GM21576 (cell line): Measurements from ENCODE around the gene DOK6.
"Not testable (repeated sequence)": the region's sequence is repeated elsewhere in the genome, so short reads cannot be mapped to it uniquely, and the experiment has no call there.

ENCODE experiments used
- ATAC-seq: cut with Tn5 transposase; IDR thresholded peaks from one replicate; pipeline ENCODE4 v1.9.1; 2021; ENCODE audit warnings: mild to moderate bottlenecking, moderate library complexity; ENCODE audit not compliant: unreplicated experiment

DOK6 gene

GRCh38 chr18:69853051-69853450, 452.4 kb downstream of the DOK6 start:
- no peak for ATAC-seq

GRCh38 chr18:69854455-69854854, 453.8 kb downstream of the DOK6 start:
- no peak for ATAC-seq

- ATAC-seq = no peak
Measured at GRCh38 chr18:69858897-69859296, 458.2 kb downstream of the DOK6 start.

DNA sequence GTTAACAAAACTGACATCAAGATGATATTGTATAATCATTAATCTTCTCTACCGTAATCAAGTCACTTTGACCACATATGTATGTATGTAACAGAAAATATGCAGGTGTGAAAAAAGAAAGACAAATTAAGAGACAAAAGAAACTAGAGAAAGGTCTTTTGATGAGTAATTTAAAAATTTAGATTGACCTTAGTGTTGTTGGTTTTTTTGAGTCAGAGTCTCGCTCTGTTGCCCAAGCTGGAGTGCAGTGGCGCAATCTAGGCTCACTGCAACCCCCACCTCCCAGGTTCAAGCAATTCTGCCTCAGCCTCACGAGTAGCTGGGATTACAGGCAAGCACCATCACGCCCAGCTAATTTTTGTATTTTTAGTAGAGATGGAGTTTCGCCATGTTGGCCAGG, 464.1 kb downstream of the DOK6 start:
- ATAC-seq = peak; percentile 59

GRCh38 chr18:69865776-69866175, 465.1 kb downstream of the DOK6 start:
- no peak for ATAC-seq

- no peak for ATAC-seq
Measured at GRCh38 chr18:69866212-69866611, 465.5 kb downstream of the DOK6 start.

GRCh38 chr18:69870736-69871135, 470.0 kb downstream of the DOK6 start:
- no peak for ATAC-seq

DNA sequence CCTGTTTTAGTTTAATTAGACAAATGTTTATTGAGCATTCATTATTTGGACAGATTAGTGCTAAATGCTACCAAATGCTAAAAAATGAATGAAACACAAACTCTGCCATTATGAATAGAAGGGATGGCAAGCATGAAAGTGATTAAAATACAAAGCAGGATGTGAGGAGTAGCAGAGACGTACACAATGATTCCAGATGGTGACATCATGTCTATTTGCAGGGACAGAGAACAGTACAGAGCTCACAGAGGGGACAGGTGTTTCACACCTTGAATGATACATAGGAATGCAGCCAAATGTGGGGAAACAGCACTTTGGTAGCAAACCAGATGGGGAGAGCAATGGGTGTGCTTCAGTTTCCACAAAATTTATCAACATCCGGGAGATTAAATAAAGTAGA, 470.7 kb downstream of the DOK6 start:
- no peak for ATAC-seq

GRCh38 chr18:69872661-69873060, 472.0 kb downstream of the DOK6 start:
- ATAC-seq = no peak

- ATAC-seq = no peak
Measured at GRCh38 chr18:69874058-69874457, 473.4 kb downstream of the DOK6 start.

- no peak for ATAC-seq
Measured at GRCh38 chr18:69876490-69876889, 475.8 kb downstream of the DOK6 start.

GRCh38 chr18:69878213-69878933, 477.7 kb downstream of the DOK6 start:
- no peak for ATAC-seq

- not testable (repeated sequence) for ATAC-seq
Measured at GRCh38 chr18:69879051-69879450, 478.4 kb downstream of the DOK6 start.

GRCh38 chr18:69880083-69880482, 479.4 kb downstream of the DOK6 start:
- no peak for ATAC-seq

GRCh38 chr18:69882965-69883668, 482.4 kb downstream of the DOK6 start:
- ATAC-seq = peak; percentile 39

DNA sequence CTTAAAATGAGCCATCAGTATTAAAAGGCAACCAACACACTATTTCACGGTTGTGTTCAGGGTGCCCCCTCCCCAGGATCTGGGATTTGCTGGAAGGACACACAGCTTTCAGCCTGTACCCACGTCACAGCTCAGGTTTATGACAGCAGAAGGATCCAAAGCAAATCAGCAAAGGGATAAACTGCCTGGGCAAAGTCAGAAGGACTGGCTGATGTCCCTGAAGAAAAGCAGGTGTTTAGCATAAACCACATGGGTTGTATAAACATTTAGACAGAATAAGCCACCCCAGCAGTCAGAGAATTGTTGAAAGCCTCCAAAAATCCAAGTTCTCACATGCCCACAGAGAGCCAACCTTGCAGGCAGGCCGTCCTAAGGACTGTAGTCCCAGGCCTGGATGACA, 483.1 kb downstream of the DOK6 start:
- ATAC-seq = no peak

DNA sequence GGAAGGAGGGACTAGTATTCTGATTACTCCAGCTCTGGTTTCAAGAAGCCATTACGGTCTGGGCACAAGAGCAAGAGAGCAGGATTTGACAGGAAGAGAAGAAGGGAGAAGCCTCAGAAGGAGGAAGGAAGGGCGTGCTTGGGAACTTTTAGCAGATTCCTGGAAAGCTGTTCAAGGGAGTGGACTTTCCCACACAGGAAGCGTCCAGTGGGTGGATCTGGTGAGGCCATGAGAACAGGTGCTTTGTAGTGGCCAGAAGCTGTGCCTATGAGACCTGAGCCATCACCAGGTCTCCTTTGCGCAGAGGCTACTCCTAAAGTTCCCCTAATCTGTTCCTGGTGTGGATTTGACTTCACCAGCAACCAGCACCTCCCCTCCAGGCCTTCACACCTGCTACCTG, 484.7 kb downstream of the DOK6 start:
- no peak for ATAC-seq

DNA sequence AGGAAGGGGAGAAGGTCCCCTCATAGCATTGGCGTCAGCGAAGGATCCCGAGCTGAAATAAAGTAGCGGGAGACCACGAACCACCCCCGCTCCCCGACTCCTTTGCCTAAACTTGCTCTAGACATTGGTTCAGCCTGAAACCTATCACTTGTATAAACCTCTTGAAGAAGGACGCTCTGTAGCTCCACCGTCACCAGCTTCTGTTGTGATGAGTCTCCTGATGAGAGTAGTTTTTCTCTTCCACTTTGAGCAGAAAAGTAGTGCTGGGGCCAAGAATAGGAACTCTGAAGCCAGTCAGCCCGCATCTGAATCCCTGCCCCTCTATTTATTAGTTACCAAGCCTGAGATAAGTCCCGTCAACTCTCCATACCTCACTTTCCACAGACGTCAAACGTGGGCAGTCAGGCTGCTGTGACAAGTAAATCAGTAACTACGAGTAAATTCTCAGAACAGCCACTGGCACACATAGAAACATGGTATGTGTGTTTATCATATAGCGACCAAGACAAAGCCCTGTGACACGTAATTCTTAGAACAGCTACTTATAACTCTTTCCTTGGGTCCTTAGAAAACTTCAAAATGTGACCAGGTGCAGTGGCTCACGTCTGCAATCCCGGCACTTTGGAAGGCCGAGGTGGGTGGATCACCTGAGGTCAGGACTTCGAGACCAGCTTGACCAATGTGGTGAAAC, 485.3 kb downstream of the DOK6 start:
- peak; percentile 72 for ATAC-seq

- ATAC-seq = no peak
Measured at GRCh38 chr18:69887256-69887655, 486.6 kb downstream of the DOK6 start.

DNA sequence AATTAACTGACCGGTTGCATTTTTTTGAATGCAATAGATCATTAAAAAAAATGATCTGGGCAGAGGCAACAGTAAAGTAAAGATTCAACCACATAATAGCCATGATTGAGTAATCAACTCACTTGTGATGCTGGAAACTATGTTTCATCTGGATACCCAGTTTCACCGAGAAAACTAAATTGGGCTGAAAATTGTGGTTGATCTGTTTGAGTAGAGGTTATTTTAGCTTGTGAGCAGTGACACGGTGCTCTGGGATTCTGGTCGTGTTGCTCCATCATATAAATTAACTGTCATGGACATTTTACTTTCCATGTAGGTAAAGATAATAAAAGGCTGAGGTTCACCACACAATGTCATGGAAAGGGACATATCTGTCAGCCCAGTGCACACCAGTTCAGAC, 488.3 kb downstream of the DOK6 start:
- ATAC-seq = no peak

DNA sequence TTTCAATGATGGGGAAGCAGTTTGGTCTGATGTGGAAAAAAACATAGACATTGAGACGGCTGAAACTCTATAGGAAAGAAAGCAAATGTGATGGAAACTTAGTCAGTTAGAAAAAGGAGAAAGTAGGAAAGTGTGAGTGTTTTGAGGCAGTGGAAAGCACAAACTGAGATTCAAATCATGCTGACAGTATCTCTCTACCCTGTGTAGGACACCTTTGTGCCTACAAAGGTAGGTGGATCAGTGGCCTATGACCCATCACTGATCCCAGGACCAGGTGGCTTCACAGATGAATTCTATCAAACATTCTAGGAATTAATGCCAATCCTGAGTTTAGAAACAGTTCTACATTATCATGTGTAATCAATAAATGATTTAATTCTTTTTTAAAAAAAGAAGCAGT, 489.9 kb downstream of the DOK6 start:
- no peak for ATAC-seq

DNA sequence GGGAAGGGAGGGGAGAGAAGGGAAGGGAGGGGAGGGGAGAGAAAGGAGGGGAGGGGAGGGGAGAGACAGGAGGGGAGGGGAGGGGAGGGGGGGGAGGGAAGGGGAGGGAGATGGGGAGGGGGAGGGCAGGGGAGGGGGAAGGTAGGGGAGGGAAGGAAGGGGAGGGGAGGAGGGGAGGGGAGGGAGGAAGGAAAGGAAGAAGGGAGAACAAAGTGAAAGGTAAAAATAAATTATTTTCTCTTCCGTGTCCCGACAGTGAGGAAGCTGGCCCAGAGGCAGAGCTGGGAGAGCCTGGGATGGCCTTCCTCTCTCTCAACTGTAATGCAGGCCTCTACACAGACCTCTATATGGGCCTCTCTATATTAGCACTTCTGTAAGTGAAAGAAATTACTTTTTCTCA, 493.8 kb downstream of the DOK6 start:
- no peak for ATAC-seq
